UCSD-AML1 (cell line): ENCODE measurements around the gene ADORA2A.

Experiments
- DNase-seq: peaks from one replicate; lab custom pipeline; 2025; ENCODE audit not compliant: unreplicated experiment; lab: John Stamatoyannopoulos, UW

The ADORA2A gene

DNA sequence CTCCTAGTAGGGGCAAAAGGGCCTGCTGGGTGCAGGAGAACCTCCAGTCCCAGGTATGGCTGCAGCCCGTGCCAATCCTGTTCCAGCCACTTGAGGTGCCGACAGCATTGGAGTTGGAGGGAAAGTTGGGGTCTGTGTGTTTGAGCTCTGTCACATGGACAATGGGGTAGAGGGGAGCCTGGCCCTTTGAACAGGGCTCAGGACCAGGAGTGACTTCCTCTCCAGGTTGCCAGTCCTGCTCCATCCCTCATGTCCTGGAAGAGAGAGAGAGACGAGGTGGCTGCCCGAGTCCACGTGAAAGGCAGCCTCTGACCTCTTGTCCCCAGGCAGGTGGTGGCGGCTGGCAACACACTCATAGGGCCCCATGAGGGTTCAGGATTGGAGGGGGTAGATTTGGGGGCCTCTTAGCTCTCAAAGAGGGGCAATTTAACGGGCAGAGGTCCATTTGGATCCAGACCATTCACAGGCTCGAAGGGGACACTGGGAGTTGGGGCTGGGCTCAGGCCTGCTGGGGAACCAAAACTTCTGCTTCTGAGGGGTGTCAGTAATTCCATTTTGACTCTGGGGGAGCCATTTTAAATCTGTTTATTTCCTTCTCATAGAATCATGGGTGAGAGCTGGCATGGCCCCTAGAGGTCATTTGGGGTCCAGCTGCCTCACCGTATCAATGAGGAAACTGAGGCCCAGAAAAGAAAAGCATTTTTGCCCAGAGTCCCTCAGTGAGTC lies 4.1 kb downstream of the ADORA2A start:
- DNase-seq: no peak

DNA sequence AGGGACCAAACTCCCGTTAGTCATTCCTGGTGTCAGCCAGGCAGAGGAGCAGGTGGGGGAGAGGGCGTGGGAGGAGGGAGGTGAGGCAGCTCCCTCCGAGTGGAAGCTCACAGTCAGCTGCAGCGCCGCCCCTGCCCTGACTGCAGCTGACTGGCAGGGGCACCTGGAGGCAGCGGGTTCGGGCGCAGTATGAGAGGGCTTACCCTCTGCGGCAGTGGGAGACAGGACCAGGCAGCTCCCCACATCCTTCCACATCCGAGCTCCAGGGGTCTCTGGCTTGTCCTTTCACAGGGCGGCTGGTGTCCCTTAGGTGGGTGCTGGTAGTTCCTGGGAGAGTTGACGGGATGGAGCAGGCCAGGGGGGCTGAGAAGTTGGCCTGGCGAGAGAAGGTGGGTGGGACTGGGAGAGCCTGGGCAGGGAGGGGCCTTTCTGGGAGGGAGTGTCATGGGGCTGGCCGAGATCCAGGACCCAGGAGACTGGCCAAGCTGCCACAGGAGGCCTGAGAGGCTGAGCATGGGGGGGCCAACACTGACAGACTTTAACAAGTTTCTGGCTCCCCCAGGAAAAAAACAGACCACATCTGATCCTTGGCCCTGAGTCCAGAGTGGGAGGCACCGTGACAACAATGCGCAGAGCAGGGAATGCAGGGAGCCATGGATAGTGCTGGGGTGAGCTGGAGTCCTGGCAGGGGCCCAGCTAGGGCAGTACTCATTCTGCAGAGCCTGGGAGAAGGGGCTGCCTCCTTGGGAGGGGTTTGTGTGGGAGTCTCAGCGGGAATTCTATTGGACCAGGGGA lies 4.9 kb downstream of the ADORA2A start:
- no peak for DNase-seq

DNA sequence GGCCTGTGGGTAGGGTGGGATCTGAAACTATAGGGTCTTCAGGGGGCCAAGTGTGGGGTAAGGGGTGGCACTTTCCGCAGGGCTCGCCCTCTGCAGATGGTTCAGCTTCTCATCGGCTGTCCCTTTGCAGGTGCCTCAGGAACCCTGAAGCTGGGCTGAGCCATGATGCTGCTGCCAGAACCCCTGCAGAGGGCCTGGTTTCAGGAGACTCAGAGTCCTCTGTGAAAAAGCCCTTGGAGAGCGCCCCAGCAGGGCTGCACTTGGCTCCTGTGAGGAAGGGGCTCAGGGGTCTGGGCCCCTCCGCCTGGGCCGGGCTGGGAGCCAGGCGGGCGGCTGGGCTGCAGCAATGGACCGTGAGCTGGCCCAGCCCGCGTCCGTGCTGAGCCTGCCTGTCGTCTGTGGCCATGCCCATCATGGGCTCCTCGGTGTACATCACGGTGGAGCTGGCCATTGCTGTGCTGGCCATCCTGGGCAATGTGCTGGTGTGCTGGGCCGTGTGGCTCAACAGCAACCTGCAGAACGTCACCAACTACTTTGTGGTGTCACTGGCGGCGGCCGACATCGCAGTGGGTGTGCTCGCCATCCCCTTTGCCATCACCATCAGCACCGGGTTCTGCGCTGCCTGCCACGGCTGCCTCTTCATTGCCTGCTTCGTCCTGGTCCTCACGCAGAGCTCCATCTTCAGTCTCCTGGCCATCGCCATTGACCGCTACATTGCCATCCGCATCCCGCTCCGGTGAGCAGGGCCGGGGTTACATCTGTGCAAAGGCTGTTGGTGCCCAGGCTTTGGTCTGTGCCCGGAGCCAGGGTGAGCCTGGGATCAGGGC lies 5.8 kb downstream of the ADORA2A start:
- DNase-seq: no peak

DNA sequence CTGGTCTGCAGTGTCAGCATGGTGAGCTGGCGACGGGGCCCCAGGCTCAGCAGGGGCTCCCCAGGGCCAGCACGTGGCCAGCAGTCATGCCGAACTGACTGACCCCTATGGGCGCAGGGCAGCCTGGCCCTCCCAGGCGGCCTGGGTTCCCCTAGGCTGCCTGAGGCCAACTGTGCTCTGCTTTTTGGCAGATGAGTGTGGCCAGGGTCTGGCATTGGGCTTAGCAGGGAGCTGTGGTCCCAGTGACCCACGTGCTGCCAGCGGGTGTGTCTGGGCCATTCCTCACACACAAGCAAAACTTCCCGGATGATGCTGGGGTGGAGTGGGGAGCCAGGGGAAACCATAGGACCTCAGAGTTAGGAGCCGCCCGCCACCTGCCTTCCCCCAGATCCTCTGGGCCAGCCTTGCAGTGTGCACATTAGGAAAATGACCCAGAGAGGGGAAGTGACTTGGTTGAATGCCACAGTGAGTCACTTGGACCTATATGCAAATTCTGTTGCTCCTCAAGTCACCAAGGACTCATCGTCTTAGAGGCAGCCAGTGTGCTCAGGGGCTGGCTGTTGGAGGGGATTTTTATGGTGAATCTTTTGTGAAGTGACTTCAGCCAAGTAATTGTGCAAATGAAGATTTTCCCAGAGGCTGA lies 6.5 kb downstream of the ADORA2A start:
- peak; percentile 71 for DNase-seq

DNA sequence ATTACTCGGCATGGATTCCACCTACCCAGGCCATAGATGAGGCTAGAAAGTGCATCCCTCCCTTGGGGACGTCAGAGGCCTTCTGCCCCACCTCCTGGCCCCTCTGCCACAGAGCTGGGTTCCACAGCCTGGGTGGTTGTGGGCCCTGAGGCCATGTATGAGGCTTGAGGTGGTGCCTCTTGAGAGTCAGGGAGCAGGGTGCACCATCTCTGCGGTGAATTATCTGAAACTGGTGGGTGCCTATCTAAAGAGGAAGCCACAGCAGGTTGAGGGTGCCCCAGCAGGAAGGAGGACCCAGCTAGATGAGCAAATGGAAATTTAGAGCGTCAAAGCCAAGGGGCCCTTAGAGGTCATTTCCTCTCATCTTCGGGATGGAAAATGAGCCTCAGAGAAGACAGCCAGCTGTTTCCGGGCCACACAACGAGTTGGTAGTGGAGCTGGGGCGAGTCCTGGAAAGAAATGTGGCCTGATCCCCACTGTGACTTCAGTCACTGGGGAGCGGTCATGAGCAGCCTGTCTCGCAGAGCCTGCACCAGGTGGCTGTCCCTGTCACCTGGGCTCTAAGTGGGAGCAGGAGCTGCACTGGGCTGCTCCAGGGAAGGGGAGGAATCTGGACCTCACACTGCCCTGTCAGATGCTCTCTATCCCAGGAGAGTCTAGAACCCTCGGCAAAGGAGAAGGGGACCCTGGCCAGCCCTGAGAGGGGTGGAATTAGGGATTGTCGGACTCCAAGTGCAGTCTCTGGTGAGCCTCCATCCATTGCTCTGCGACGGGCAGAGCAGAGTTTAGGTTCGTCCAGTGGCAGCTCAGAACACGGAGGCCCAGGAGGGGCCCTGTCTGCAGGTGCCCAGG lies 7.3 kb downstream of the ADORA2A start:
- peak; percentile 79 for DNase-seq

DNA sequence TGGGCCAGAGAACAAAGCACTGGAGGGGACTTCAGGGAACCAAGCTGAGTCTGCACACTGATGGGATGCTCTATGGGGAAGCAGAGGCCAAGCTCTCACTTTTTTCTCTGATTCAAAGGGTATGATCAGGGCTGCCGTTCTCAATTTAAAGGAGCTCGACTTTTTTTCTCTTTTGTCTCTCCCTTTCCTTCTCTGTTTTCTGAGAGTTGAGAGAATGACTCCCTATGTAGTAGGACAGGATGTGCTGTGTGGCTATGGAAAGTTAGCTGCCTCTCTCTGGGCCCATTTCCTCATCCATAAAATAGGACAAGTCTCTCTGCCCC lies 7.9 kb downstream of the ADORA2A start:
- no peak for DNase-seq

DNA sequence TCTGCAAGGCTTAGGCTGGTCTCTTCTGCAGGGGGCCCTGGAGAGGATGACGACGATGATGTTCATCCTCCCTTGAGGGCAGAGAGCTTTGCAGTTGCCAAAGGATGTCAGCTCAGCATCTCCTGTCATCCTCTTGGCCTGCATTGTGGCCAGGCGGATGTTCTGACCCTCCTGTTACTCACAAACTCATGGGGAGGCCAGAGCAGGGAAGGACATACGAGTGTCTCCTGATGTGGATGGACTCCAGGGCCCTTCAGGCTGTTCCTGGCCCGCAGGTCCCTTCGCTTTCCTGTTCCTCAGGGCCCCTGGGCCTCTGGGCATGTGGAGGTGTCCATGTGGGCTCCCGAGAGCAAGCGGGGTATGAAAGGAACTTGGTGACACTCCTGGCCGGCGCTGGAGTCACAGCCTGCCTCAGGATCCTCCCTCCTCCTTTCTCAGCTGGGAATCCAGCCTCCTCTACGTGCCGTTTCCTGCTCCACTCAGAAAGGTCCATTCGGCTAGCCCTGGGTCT lies 8.5 kb downstream of the ADORA2A start:
- DNase-seq: no peak

DNA sequence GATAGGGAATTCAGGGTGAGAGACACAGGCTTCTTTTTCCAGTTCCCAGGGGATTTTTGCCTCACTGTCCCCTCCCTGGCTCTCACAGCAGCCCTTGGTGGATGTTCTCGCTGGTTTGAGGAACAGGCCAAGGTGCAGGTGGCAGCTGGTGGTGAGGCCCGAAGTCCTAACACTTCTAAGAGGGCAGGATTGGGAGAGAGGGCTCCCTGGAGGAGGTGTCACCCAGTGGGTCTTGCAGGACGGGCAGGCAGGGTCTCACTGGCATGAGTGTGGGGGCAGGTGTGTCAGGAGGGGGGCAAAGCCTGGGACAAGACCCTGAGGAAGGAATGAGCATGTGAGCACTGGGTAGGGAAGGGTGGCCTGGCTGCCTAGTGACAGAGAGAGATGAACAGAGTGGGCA lies 9.2 kb downstream of the ADORA2A start:
- DNase-seq: no peak

DNA sequence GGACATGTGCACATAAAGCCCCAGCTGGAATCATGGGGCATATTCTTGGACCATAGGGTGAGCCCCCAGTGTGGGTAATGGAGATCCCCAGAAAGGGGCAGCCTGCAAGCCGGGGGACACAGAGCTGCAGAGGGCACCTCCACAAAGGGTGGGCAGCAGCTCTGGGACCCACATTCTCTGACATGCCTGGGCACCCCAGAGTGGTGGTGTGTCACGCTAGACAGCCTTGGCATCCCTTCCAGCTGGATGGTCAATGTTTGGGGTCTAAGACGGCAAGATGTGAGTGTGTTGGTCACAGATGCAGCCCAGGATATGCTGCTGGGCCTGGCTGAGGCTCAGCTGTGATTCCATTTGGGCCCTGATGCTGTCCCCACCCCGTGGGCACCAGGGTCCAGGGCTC lies 9.7 kb downstream of the ADORA2A start:
- no peak for DNase-seq

DNA sequence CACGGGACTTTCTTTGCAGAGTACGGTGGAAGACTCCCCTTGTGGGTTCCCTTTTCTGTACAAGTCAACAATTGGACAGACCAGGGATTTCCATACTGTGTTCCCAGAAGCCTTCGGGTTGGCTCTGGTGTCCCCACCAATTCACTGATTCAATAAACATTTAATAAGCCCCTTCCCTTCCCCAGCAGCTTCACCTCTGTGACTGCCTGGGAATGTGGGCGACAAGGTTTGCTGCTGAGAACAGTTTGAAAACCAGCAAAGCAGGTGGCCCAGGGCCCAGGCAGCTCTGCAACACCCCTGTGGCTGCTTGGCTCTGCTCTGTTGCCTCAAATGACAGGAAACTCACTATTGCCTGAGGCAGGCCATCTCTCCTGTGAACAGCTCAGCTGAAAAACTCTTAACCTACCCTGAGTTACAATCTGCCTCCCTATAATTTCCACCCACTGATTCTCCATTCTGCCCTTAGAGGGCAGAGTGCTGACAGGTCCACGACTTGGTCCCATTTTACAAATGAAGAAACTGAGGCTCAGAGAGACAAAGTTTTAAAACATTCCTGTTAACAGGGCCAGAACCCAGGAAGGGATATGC lies 10.4 kb downstream of the ADORA2A start:
- DNase-seq: no peak

DNA sequence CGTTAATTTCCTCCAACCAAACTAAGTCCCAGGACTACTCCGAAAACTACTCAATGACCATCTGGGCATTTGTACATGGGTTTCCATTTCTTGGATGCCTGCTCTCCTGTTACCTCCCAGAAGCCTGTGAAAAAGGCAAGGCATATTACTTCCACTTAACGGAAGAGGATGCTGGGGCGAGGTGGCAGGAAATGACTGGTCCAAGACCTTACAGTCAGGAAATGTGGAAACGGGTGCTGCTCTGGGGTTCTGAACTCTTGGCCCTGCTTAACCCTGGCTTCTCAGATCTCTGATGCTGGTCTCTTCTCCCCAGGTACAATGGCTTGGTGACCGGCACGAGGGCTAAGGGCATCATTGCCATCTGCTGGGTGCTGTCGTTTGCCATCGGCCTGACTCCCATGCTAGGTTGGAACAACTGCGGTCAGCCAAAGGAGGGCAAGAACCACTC lies 12.9 kb downstream of the ADORA2A start:
- peak; percentile 51 for DNase-seq

DNA sequence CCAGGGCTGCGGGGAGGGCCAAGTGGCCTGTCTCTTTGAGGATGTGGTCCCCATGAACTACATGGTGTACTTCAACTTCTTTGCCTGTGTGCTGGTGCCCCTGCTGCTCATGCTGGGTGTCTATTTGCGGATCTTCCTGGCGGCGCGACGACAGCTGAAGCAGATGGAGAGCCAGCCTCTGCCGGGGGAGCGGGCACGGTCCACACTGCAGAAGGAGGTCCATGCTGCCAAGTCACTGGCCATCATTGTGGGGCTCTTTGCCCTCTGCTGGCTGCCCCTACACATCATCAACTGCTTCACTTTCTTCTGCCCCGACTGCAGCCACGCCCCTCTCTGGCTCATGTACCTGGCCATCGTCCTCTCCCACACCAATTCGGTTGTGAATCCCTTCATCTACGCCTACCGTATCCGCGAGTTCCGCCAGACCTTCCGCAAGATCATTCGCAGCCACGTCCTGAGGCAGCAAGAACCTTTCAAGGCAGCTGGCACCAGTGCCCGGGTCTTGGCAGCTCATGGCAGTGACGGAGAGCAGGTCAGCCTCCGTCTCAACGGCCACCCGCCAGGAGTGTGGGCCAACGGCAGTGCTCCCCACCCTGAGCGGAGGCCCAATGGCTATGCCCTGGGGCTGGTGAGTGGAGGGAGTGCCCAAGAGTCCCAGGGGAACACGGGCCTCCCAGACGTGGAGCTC lies 13.5 kb downstream of the ADORA2A start:
- no peak for DNase-seq

DNA sequence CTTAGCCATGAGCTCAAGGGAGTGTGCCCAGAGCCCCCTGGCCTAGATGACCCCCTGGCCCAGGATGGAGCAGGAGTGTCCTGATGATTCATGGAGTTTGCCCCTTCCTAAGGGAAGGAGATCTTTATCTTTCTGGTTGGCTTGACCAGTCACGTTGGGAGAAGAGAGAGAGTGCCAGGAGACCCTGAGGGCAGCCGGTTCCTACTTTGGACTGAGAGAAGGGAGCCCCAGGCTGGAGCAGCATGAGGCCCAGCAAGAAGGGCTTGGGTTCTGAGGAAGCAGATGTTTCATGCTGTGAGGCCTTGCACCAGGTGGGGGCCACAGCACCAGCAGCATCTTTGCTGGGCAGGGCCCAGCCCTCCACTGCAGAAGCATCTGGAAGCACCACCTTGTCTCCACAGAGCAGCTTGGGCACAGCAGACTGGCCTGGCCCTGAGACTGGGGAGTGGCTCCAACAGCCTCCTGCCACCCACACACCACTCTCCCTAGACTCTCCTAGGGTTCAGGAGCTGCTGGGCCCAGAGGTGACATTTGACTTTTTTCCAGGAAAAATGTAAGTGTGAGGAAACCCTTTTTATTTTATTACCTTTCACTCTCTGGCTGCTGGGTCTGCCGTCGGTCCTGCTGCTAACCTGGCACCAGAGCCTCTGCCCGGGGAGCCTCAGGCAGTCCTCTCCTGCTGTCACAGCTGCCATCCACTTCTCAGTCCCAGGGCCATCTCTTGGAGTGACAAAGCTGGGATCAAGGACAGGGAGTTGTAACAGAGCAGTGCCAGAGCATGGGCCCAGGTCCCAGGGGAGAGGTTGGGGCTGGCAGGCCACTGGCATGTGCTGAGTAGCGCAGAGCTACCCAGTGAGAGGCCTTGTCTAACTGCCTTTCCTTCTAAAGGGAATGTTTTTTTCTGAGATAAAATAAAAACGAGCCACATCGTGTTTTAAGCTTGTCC lies 14.3 kb downstream of the ADORA2A start:
- no peak for DNase-seq

DNA sequence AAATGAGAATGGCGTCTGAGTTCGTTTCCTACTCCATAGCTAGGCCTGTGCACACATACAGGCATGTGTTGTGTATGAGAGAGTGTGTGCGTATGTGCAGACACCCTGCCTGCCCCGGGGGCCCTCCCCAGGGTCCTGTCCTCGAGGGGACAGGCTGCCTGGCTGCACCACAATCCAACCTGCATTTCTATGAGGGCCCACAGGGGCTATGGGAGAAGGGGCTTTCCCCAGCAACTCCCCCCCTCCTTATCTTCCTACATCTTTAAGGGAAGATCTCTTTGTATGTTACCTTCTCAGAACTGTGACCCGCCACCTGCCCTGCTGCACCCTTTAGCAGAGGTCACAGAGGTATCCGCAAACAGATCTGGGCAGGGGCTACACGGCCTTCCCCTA lies 14.9 kb downstream of the ADORA2A start:
- DNase-seq: no peak

DNA sequence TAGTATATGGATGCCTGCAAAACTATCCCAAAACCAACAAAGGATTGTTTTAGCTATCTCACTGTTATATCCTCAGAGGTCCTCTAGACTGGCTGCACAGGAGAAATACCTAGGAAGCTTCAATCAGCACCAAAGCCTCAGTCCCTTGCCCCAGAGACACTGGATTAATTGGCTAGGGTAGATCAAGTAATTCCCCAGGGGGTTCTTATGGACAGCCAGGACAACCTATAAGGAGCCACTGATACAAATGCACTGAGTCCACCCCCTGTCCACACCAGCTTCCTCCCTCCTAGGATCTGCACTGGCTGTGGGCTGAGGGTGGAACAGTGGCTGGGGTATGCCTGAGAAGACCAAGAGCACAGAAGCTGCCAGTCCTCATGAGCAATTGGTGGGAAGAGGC lies 16.3 kb downstream of the ADORA2A start:
- no peak for DNase-seq

DNA sequence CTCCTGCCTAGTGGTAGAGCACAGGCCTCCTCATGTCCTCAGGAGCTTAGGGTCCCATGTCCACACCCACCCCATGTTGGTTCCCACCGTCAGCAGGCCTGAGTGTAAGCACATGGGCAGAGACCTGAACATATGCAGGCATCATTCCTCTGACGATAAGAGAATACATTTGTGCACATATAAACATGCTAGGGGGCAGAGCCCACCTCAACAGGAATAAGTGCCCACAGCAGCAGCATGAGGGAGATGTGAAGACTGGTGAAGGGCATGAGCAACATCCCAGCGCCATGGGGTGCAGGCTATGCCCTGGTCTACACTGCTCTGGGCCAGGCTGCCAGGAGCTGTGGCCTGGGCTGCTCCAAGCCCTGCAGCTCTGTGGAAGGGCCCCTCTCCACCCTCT lies 16.9 kb downstream of the ADORA2A start:
- DNase-seq: no peak

DNA sequence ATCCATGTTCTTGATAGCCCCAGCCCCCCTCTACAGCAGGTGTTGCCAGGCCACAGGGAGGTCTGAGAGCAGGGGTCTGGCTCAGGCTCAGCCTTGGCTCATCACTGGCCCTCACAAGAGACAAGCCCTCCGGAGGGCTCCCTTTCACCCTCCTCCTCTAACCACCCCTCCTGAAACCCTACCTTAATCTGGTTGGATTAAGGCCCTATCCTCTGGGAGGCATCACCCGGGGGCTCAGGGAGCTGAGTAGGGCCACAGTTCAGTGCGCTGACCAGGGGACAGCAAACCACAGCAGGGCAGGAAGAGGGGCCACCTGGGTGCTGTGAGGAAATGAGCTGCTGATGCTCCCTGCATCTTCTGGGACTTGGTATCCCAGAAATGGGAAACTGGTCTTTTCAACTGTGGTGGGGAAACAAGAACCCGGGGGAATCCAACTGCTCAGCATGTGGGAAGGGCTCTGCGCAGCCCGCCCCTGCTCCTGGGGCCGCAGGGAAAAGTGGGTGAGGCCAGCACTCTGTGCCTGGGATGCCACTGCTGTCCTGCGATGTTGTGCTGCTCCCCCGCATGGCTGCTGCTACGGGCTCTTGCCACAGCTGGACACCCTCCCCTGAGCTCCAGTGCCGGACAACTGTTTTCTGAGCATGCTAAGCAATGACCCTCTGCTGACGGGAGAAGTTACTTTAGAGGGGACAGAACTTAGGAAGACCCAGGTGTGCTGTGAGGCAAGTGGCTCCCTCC lies 17.5 kb downstream of the ADORA2A start:
- no peak for DNase-seq
